WTC11 (cell line): ENCODE results near the gene JMJD4.

Experiments
- ATF1 ChIP-seq: sonication (generic); formaldehyde crosslinking; IDR thresholded peaks from 2 replicates; pipeline ENCODE4 v1.8.1; 2023; ENCODE audit warnings: mild to moderate bottlenecking, moderate library complexity, missing genetic modification reagents
- ATF2 ChIP-seq: sonication (generic); formaldehyde crosslinking; IDR thresholded peaks from 2 replicates; pipeline ENCODE4 v1.8.1; 2022; ENCODE audit warnings: low read depth, missing genetic modification reagents, borderline replicate concordance
- CTCF ChIP-seq: fragments of 200-600 bp; IDR thresholded peaks from 2 replicates; pipeline ENCODE4 v1.8.0; 2022; ENCODE audit warnings: antibody characterized with exemption
- E2F4 ChIP-seq: sonication (generic); formaldehyde crosslinking; IDR thresholded peaks from 2 replicates; pipeline ENCODE4 v1.8.1; 2022; ENCODE audit warnings: low read depth, mild to moderate bottlenecking, moderate library complexity, missing genetic modification reagents, borderline replicate concordance
- EMX1 ChIP-seq: fragments of 250-450 bp; sonication (Bioruptor Pico); IDR thresholded peaks from 2 replicates; pipeline ENCODE4 v1.8.0; 2021; ENCODE audit warnings: mild to moderate bottlenecking
- JUN ChIP-seq: sonication (generic); formaldehyde crosslinking; IDR thresholded peaks from 2 replicates; pipeline ENCODE4 v1.8.0; 2023; ENCODE audit warnings: mild to moderate bottlenecking, missing genetic modification reagents
- MXD4 ChIP-seq: fragments of 250-450 bp; sonication (Bioruptor Pico); IDR thresholded peaks from 2 replicates; pipeline ENCODE4 v1.8.0; 2021; ENCODE audit warnings: mild to moderate bottlenecking, moderate library complexity, borderline replicate concordance
- TEAD4 ChIP-seq: sonication (generic); formaldehyde crosslinking; IDR thresholded peaks from 2 replicates; pipeline ENCODE4 v1.8.0; 2022; ENCODE audit warnings: mild to moderate bottlenecking, missing genetic modification reagents
- ZBTB43 ChIP-seq: sonication (generic); formaldehyde crosslinking; IDR thresholded peaks from 2 replicates; pipeline ENCODE4 v1.8.1; 2023; ENCODE audit warnings: mild to moderate bottlenecking, missing genetic modification reagents
- ZNF512 ChIP-seq: sonication (generic); formaldehyde crosslinking; IDR thresholded peaks from 2 replicates; pipeline ENCODE4 v1.8.1; 2022; ENCODE audit warnings: missing genetic modification reagents, borderline replicate concordance

GRCh38 chr1:227754958-227755357, 19.9 kb upstream of the JMJD4 start:
- TF ChIP-seq E2F4 (CRISPR knock-in tag) (no peak), CTCF (no peak), JUN (no peak), MXD4 (CRISPR knock-in tag) (no peak), ATF2 (CRISPR knock-in tag) (no peak), ZBTB43 (CRISPR knock-in tag) (no peak), ZNF512 (CRISPR knock-in tag) (no peak), ATF1 (CRISPR knock-in tag) (no peak), EMX1 (CRISPR knock-in tag) (no peak), TEAD4 (CRISPR knock-in tag) (no peak)
